Suprapubic skin (tissue), 4 donors: ENCODE results near the gene ATXN1.

ENCODE experiments used
- EP300 ChIP-seq: sonication (generic); formaldehyde crosslinking; IDR thresholded peaks from one replicate; pipeline ENCODE4 v1.6.1; 2017; ENCODE audit warnings: antibody characterized with exemption
- POLR2A ChIP-seq, 2 donors: fragments of 450-650 bp; IDR thresholded peaks; one replicate each; pipeline ENCODE4 v1.6.1; 2017; ENCODE audit warnings: antibody characterized with exemption in 2 of 2, mild to moderate bottlenecking in 2 of 2, moderate library complexity in 2 of 2
- POLR2AphosphoS5 ChIP-seq, 3 donors: sonication (generic); formaldehyde crosslinking; IDR thresholded peaks; one replicate each; pipeline ENCODE4 v1.6.1; 2017; ENCODE audit warnings: antibody characterized with exemption in 3 of 3
- TF ChIP-seq, protein P1 (sequence below), 2 donors: fragments of 200-600 bp in 1 of 2; fragments of 450-650 bp in 1 of 2; sonication (generic) in 1 of 2; IDR thresholded peaks; one replicate each; pipeline ENCODE4 v1.5.1; 2016 to 2019; ENCODE audit warnings: antibody characterized with exemption in 2 of 2, mild to moderate bottlenecking in 1 of 2, moderate library complexity in 1 of 2

DNA sequence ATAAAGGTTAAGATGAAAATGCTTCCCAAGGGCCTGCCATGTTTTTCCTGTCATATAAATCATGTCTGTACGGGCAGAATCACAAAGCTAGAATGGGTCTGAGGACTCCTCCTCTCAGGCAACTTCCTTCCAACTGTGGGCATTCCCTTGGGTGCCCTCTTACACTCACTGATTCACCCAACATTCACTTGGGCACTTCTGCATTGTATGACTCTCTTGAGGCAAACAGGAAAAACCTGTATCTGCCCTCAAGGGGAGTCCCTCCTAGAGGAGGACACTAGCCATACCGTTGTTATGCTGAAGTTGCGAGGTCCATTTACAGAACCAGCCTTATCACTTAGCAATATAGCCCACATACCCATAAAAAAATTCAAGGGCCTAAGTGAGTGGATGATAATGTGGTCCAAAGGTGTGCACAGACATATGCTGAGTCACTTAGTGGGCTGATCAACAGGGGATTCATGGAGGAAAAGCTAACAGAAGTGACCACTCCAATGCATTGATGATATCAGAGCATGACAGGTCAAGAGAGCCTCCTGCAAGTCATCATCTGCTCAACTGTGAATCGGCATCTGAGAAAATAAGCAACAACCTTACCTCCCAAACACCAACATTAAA is 131.1 kb downstream of the ATXN1 start:
- TF ChIP-seq, protein P1, sequence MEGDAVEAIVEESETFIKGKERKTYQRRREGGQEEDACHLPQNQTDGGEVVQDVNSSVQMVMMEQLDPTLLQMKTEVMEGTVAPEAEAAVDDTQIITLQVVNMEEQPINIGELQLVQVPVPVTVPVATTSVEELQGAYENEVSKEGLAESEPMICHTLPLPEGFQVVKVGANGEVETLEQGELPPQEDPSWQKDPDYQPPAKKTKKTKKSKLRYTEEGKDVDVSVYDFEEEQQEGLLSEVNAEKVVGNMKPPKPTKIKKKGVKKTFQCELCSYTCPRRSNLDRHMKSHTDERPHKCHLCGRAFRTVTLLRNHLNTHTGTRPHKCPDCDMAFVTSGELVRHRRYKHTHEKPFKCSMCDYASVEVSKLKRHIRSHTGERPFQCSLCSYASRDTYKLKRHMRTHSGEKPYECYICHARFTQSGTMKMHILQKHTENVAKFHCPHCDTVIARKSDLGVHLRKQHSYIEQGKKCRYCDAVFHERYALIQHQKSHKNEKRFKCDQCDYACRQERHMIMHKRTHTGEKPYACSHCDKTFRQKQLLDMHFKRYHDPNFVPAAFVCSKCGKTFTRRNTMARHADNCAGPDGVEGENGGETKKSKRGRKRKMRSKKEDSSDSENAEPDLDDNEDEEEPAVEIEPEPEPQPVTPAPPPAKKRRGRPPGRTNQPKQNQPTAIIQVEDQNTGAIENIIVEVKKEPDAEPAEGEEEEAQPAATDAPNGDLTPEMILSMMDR (IDR thresholded peaks at IDR 0.05): no peak
- TF ChIP-seq POLR2A (IDR thresholded peaks at IDR 0.05) (no peak), POLR2AphosphoS5 (IDR thresholded peaks at IDR 0.05) (no peak), EP300 (no peak)
